ENCODE measurements around the gene TPRX2.
"Not testable (repeated sequence)": the region's sequence is repeated elsewhere in the genome, so short reads cannot be mapped to it uniquely, and the experiment has no call there.

TPRX2 gene

GRCh38 chr19:47863514-47863936, 4.5 kb downstream of the TPRX2 start:
- peak; percentile 54 for DNase-seq

- no peak for DNase-seq
These were observed 6.1 kb downstream of the TPRX2 start for GRCh38 chr19:47865166-47865565.

- no peak for DNase-seq
These were observed 19.9 kb downstream of the TPRX2 start for GRCh38 chr19:47878906-47879305.

GRCh38 chr19:47879385-47879784, 20.4 kb downstream of the TPRX2 start:
- not testable (repeated sequence) for DNase-seq

GRCh38 chr19:47881757-47882156, 22.7 kb downstream of the TPRX2 start:
- no peak for DNase-seq

GRCh38 chr19:47882890-47883289, 23.9 kb downstream of the TPRX2 start:
- DNase-seq: no peak

- no peak for DNase-seq
These were observed 26.0 kb downstream of the TPRX2 start for GRCh38 chr19:47885067-47885463.

- no peak for DNase-seq
These were observed 27.1 kb downstream of the TPRX2 start, which contains the start of gene SULT2A1 for GRCh38 chr19:47886010-47886559. Gene SULT2A1, minus strand, starts transcription at chr19:47886315. Its CDS starts 58 bp downstream, at chr19:47886257.

GRCh38 chr19:47890865-47891621, 32.0 kb downstream of the TPRX2 start:
- DNase-seq: no peak

- no peak for DNase-seq
These were observed 32.5 kb downstream of the TPRX2 start for GRCh38 chr19:47891622-47891922.

GRCh38 chr19:47891923-47892666, 33.1 kb downstream of the TPRX2 start:
- DNase-seq: no peak

- no peak for DNase-seq
These were observed 36.2 kb downstream of the TPRX2 start for GRCh38 chr19:47895165-47895782.

GRCh38 chr19:47896019-47896418, 37.0 kb downstream of the TPRX2 start:
- no peak for DNase-seq

- DNase-seq: no peak
These were observed 37.7 kb downstream of the TPRX2 start for GRCh38 chr19:47896773-47897172.

- no peak for DNase-seq
These were observed 38.8 kb downstream of the TPRX2 start for GRCh38 chr19:47897861-47898260.

- DNase-seq: no peak
These were observed 40.3 kb downstream of the TPRX2 start for GRCh38 chr19:47899335-47899734.

- no peak for DNase-seq
These were observed 42.3 kb downstream of the TPRX2 start for GRCh38 chr19:47901370-47901769.

- DNase-seq: peak; percentile 58
These were observed 50.3 kb downstream of the TPRX2 start for GRCh38 chr19:47909350-47909749.

GRCh38 chr19:47910191-47910590, 51.2 kb downstream of the TPRX2 start:
- not testable (repeated sequence) for DNase-seq

All from central memory CD4-positive, alpha-beta T cell (primary cell).